AG08396 (cell line): ENCODE results near the gene MEPCE.

Experiments used
- DNase-seq: peaks from one replicate; pipeline ENCODE4 v3.0.0; 2012; ENCODE audit warnings: low spot score, mixed read lengths

Gene MEPCE

GRCh38 chr7:100406767-100407166 is 22.9 kb upstream of the MEPCE start:
- no peak for DNase-seq

- DNase-seq, result peak; percentile 68
Measured at GRCh38 chr7:100407285-100408180, 22.1 kb upstream of the MEPCE start.

GRCh38 chr7:100411101-100411500 is 18.5 kb upstream of the MEPCE start:
- no peak for DNase-seq

- DNase-seq, result no peak
Measured at GRCh38 chr7:100413346-100413745, 16.3 kb upstream of the MEPCE start.

- no peak for DNase-seq
Measured at GRCh38 chr7:100413889-100414288, 15.7 kb upstream of the MEPCE start.

- no peak for DNase-seq
Measured at GRCh38 chr7:100415448-100415847, 14.2 kb upstream of the MEPCE start.

- DNase-seq, result no peak
Measured at GRCh38 chr7:100418930-100419659, 10.5 kb upstream of the MEPCE start.

GRCh38 chr7:100419660-100420226 is 9.9 kb upstream of the MEPCE start:
- DNase-seq, result no peak

GRCh38 chr7:100423315-100423714 is 6.3 kb upstream of the MEPCE start:
- no peak for DNase-seq

GRCh38 chr7:100425347-100425746 is 4.3 kb upstream of the MEPCE start:
- DNase-seq, result no peak

GRCh38 chr7:100426516-100426915 is 3.1 kb upstream of the MEPCE start:
- DNase-seq, result no peak

- DNase-seq, result no peak
Measured at GRCh38 chr7:100427762-100428198, 1.9 kb upstream of the MEPCE start.

GRCh38 chr7:100428199-100428966 is 1.2 kb upstream of the MEPCE start, which contains the start of gene ZCWPW1:
ZCWPW1 (minus strand) TSS chr7:100428703; CDS start chr7:100420649, 8,054 bp downstream.
- peak; percentile 94 for DNase-seq

GRCh38 chr7:100428967-100429636 is 529 bp upstream of the MEPCE start:
- peak; percentile 98 for DNase-seq

- DNase-seq, result peak; percentile 20
Measured at GRCh38 chr7:100430493-100431285, 1.1 kb downstream of the MEPCE start.

- no peak for DNase-seq
Measured at GRCh38 chr7:100431286-100431735, 1.7 kb downstream of the MEPCE start.

- no peak for DNase-seq
Measured at GRCh38 chr7:100432053-100432452, 2.4 kb downstream of the MEPCE start.

GRCh38 chr7:100432621-100433275 is 3.1 kb downstream of the MEPCE start:
- DNase-seq, result no peak

GRCh38 chr7:100433276-100433591 is 3.6 kb downstream of the MEPCE start:
- no peak for DNase-seq
